ENCODE data around the gene PLPP3. TPM values are rescaled to one million over a fixed set of nuclear protein-coding genes. Genes with fewer than 3 reads are reported as not detected.

The PLPP3 gene
- total and polyA plus RNA-seq, 9 of the 15 experiments (the other 6 are each of a cell fraction or from before 2014, with no cell fraction given): 0.07 to 0.54 (median 0.20) TPM

GRCh38 chr1:56451491-56451890 lies 127.9 kb downstream of the PLPP3 start (continued):
- TF ChIP-seq RNF219 (CRISPR knock-in tag; IDR thresholded peaks at IDR 0.05) (no peak), SAFB2 (IDR thresholded peaks at IDR 0.05; ENCODE audit: borderline replicate concordance, low read depth, low read length, severe bottlenecking) (no peak), BHLHE40 (IDR thresholded peaks at IDR 0.05; ENCODE audit: low read length) (no peak)

- no peaks in the 10 kb centered on the region; a peak in 1 of 5 replicates for H3K27me3 ChIP-seq (ENCODE audit: control insufficient read depth in 2 of 2, insufficient read depth in 2 of 2, low read length in 2 of 2)
- H3K9ac ChIP-seq (ENCODE audit: insufficient read depth in 1 of 2, low read depth in 2 of 2, low read length in 2 of 2): no peak overlapping the region
- in situ Hi-C loops (cut with MboI): no loop called here
These were observed 129.2 kb downstream of the PLPP3 start for GRCh38 chr1:56450004-56450666.

More at GRCh38 chr1:56450004-56450666, 129.2 kb downstream of the PLPP3 start:
- WGBS (ENCODE audit: insufficient coverage, low coverage, missing lambda C conversion rate): 4% methylated on average over 4 of the region's 4 CpGs
- Histone ChIP-seq H3K36me3 (ENCODE audit: control insufficient read depth, insufficient read depth, low read length) (no peaks in the 10 kb centered on the region), H3K79me2 (ENCODE audit: control insufficient read depth, insufficient read depth, low read length) (no peaks in the 10 kb centered on the region), H3K4me1 (replicated peaks in 1 of 2; ENCODE audit: control insufficient read depth in 2 of 2, insufficient read depth in 2 of 2, low read length in 2 of 2) (no peaks in the 10 kb centered on the region; a peak in 1 of 5 replicates), H3K27ac (ENCODE audit: extremely low read depth, low read depth, low read length) (no peak overlapping the region), H3K9me1 (ENCODE audit: control insufficient read depth, insufficient read depth, low read length) (no peaks in the 10 kb centered on the region), H3K4me3 (no peak overlapping the region), H2AFZ (ENCODE audit: low read depth, low read length) (no peak overlapping the region), H4K20me1 (replicated peaks; ENCODE audit: control insufficient read depth, insufficient read depth, low read length) (no peaks in the 10 kb centered on the region), H3K4me2 (ENCODE audit: insufficient read depth, low read length) (no peak overlapping the region), H3K9me3 (replicated peaks; ENCODE audit: control insufficient read depth, insufficient read depth, low read depth, low read length) (no peaks in the 10 kb centered on the region)
- no TSS peak for BruUV-seq (replicated peaks)
- intact Hi-C loops (cut with micrococcal nuclease): no loop called here
- no peak for ATAC-seq
- POLR2A ChIA-PET: interaction anchor here (0.6 kb wide), 1 partner anchor 55 kb away, joined by 4 read pairs; no protein-coding TSS in a partner anchor
- CTCF ChIA-PET (ENCODE audit: low intra/inter-chr PET ratio): no interaction called here
- no peak for FAIRE-seq
- DNase-seq (ENCODE audit: extremely low read depth in 1 of 4, low spot score in 3 of 4): no peak
- no peak for TF ChIP-seq TGIF2 (CRISPR knock-in tag; IDR thresholded peaks at IDR 0.05)
